Measurements from ENCODE around the gene OR2D2. TPM values are rescaled to one million over a fixed set of nuclear protein-coding genes. Genes with fewer than 3 reads are reported as not detected.
"Not testable (repeated sequence)": the region's sequence is repeated elsewhere in the genome, so short reads cannot be mapped to it uniquely, and the experiment has no call there.

Gene OR2D2
- total RNA-seq, 2 experiments from 2014 or later: not detected

GRCh38 chr11:6887711-6888110, 4.6 kb downstream of the OR2D2 start:
- CTCF ChIA-PET, POLR2A ChIA-PET: not testable (repeated sequence)

GRCh38 chr11:6882751-6883150, 9.5 kb downstream of the OR2D2 start:
- ChIA-PET CTCF (no interaction called here), POLR2A (no interaction called here)

GRCh38 chr11:6876914-6877313, 15.4 kb downstream of the OR2D2 start:
- CTCF ChIA-PET: no interaction called here
- POLR2A ChIA-PET: no interaction called here

GRCh38 chr11:6876325-6876724, 16.0 kb downstream of the OR2D2 start, which contains the start of gene OR10A4:
Gene OR10A4 (plus strand): TSS chr11:6876625. CDS start chr11:6876648, 23 bp downstream.
- CTCF ChIA-PET: no interaction called here
- POLR2A ChIA-PET: no interaction called here

- ChIA-PET CTCF (no interaction called here), POLR2A (no interaction called here)
Observed at GRCh38 chr11:6875761-6876160, 16.5 kb downstream of the OR2D2 start.

- ChIA-PET CTCF (no interaction called here), POLR2A (no interaction called here)
Observed at GRCh38 chr11:6871278-6871677, 21.0 kb downstream of the OR2D2 start.

- ChIA-PET POLR2A (no interaction called here), CTCF (no interaction called here)
Observed at GRCh38 chr11:6864438-6864837, 27.9 kb downstream of the OR2D2 start.

- POLR2A ChIA-PET: no interaction called here
- CTCF ChIA-PET: no interaction called here
Observed at GRCh38 chr11:6862961-6863360, 29.3 kb downstream of the OR2D2 start, which contains the start of gene OR10A2. Gene OR10A2 (plus strand): TSS chr11:6863057. CDS start chr11:6869755, 6,698 bp downstream.

- POLR2A ChIA-PET: no interaction called here
- CTCF ChIA-PET: no interaction called here
Observed at GRCh38 chr11:6856871-6857270, 35.4 kb downstream of the OR2D2 start.

- ChIA-PET POLR2A (no interaction called here), CTCF (no interaction called here)
Observed at GRCh38 chr11:6855971-6856541, 36.2 kb downstream of the OR2D2 start.

- POLR2A ChIA-PET, CTCF ChIA-PET: not testable (repeated sequence)
Observed at GRCh38 chr11:6854801-6855200, 37.5 kb downstream of the OR2D2 start.

- CTCF ChIA-PET: no interaction called here
- POLR2A ChIA-PET: no interaction called here
Observed at GRCh38 chr11:6850526-6850925, 41.8 kb downstream of the OR2D2 start.

GRCh38 chr11:6845383-6845782, 46.9 kb downstream of the OR2D2 start, which contains the start of gene OR10A5:
Gene OR10A5 (plus strand): TSS chr11:6845683. CDS start chr11:6845683, 0 bp downstream.
- ChIA-PET CTCF (no interaction called here), POLR2A (no interaction called here)

GRCh38 chr11:6844356-6844755, 47.9 kb downstream of the OR2D2 start:
- POLR2A ChIA-PET: no interaction called here
- CTCF ChIA-PET: no interaction called here

GRCh38 chr11:6843670-6844069, 48.6 kb downstream of the OR2D2 start:
- POLR2A ChIA-PET: no interaction called here
- CTCF ChIA-PET: interaction anchor here (1.2 kb wide), 1 partner anchor 31 kb away, joined by 3 read pairs; no protein-coding TSS in a partner anchor

GRCh38 chr11:6841694-6842093, 50.6 kb downstream of the OR2D2 start:
- ChIA-PET CTCF (interaction anchor here (0.7 kb wide), 1 partner anchor 87 kb away, joined by 3 read pairs; no protein-coding TSS in a partner anchor), POLR2A (no interaction called here)

Other genes with a start within 250 kb of the OR2D2 start
- under 1 TPM; 0.40 to 0.53 TPM for gene DCHS1, start 236.7 kb downstream of the OR2D2 start, total RNA-seq
- gene MRPL17, start 209.2 kb downstream of the OR2D2 start, total RNA-seq: 100 to 1,000 TPM; 132 to 146 TPM
- gene OR2AG2, start 120.5 kb downstream of the OR2D2 start, total RNA-seq: under 1 TPM in 1 of 2 experiments, not detected in 1; 0.06 TPM
- not detected for gene OR2AG1, start 109.5 kb downstream of the OR2D2 start, total RNA-seq
- gene OR6A2, start 92.8 kb downstream of the OR2D2 start, total RNA-seq: under 1 TPM; 0.06 to 0.13 TPM
- gene OR10A5, start 46.8 kb downstream of the OR2D2 start, total RNA-seq: not detected
- not detected for gene OR10A2, start 29.4 kb downstream of the OR2D2 start, total RNA-seq
- not detected for gene OR10A4, start 15.9 kb downstream of the OR2D2 start, total RNA-seq
- gene OR2D3, start 28.5 kb upstream of the OR2D2 start, total RNA-seq: not detected
- gene ZNF215, start 33.9 kb upstream of the OR2D2 start, total RNA-seq: 1 to 10 TPM; 1.5 to 1.7 TPM
- gene ZNF214, start 127.8 kb upstream of the OR2D2 start, total RNA-seq: not detected
- gene NLRP14, start 128.0 kb upstream of the OR2D2 start, total RNA-seq: not detected
- gene RBMXL2, start 196.5 kb upstream of the OR2D2 start, total RNA-seq: not detected

Measured in activated CD8-positive, alpha-beta memory T cell treated with anti-CD3 and anti-CD28 coated beads for 36 hours (primary cell).